ENCODE measurements around the gene ALDH4A1. TPM values are rescaled to one million over a fixed set of nuclear protein-coding genes. Genes with fewer than 3 reads are reported as not detected.

ALDH4A1 gene
- total and polyA plus RNA-seq, 4 donors = 162 to 424 (median 244) TPM

GRCh38 chr1:18874600-18874999 lies 27.8 kb downstream of the ALDH4A1 start:
- DNase-seq (ENCODE audit: low spot score) = no peak
- H3K36me3 ChIP-seq (ENCODE audit: control insufficient read depth in 4 of 4, insufficient read depth in 3 of 4, low read depth in 1 of 4, low read length in 3 of 4) = peaks cover 5 to 69% (median 30%) of the 10 kb centered on the region in 4 donors
- WGBS = 41% methylated on average over 8 of the region's 8 CpGs
- H3K4me1 ChIP-seq (ENCODE audit: control insufficient read depth in 4 of 4, insufficient read depth in 4 of 4, low read length in 3 of 4) = peaks cover 0 to 17% (median 2%) of the 10 kb centered on the region in 4 donors
- no peaks in the 10 kb centered on the region for H3K9me3 ChIP-seq (ENCODE audit: control insufficient read depth in 4 of 4, low read length in 3 of 4)
- H3K4me3 ChIP-seq (ENCODE audit: low read depth in 1 of 3, low read length in 3 of 3) = no peak overlapping the region
- no peak overlapping the region for H3K27ac ChIP-seq (ENCODE audit: low read depth in 1 of 2, low read length in 2 of 2)
- no peak overlapping the region for H3K9ac ChIP-seq (ENCODE audit: low read depth in 1 of 2, low read length in 2 of 2)
- TF ChIP-seq ATF3 (IDR thresholded peaks at IDR 0.05) (no peak), HNF4A (conservative IDR thresholded peaks at IDR 0.05) (peak in 1 of 2 donors; percentile 3)
- H3K27me3 ChIP-seq (ENCODE audit: control insufficient read depth in 4 of 4, insufficient read depth in 4 of 4, low read length in 3 of 4) = no peaks in the 10 kb centered on the region

GRCh38 chr1:18874036-18874435 lies 28.3 kb downstream of the ALDH4A1 start:
- no peak overlapping the region for H3K4me3 ChIP-seq (ENCODE audit: low read depth in 1 of 3, low read length in 3 of 3)
- WGBS = 74% methylated on average over 6 of the region's 6 CpGs
- H3K9ac ChIP-seq (ENCODE audit: low read depth in 1 of 2, low read length in 2 of 2) = no peak overlapping the region
- DNase-seq (ENCODE audit: low spot score) = no peak
- H3K27me3 ChIP-seq (ENCODE audit: control insufficient read depth in 4 of 4, insufficient read depth in 4 of 4, low read length in 3 of 4) = no peaks in the 10 kb centered on the region
- no peak overlapping the region for H3K27ac ChIP-seq (ENCODE audit: low read depth in 1 of 2, low read length in 2 of 2)
- TF ChIP-seq EGR1 (IDR thresholded peaks at IDR 0.05; ENCODE audit: low read depth in 2 of 2) = no peak
- TF ChIP-seq SP1 (IDR thresholded peaks at IDR 0.05) = no peak
- TF ChIP-seq FOXA1 (IDR thresholded peaks at IDR 0.05) = no peak
- H3K9me3 ChIP-seq (ENCODE audit: control insufficient read depth in 4 of 4, low read length in 3 of 4) = no peaks in the 10 kb centered on the region
- H3K36me3 ChIP-seq (ENCODE audit: control insufficient read depth in 4 of 4, insufficient read depth in 3 of 4, low read depth in 1 of 4, low read length in 3 of 4) = peaks cover 1 to 63% (median 29%) of the 10 kb centered on the region in 4 donors
- peaks cover 0 to 17% (median 2%) of the 10 kb centered on the region in 4 donors for H3K4me1 ChIP-seq (ENCODE audit: control insufficient read depth in 4 of 4, insufficient read depth in 4 of 4, low read length in 3 of 4)

- DNase-seq (ENCODE audit: low spot score) = no peak
- WGBS = 82% methylated on average over 8 of the region's 8 CpGs
These were observed 30.2 kb downstream of the ALDH4A1 start for GRCh38 chr1:18872071-18872611.

More at GRCh38 chr1:18872071-18872611, 30.2 kb downstream of the ALDH4A1 start:
- no peaks in the 10 kb centered on the region for H3K9me3 ChIP-seq (ENCODE audit: control insufficient read depth in 4 of 4, low read length in 3 of 4)
- H3K36me3 ChIP-seq (ENCODE audit: control insufficient read depth in 4 of 4, insufficient read depth in 3 of 4, low read depth in 1 of 4, low read length in 3 of 4) = peaks cover 1 to 47% (median 28%) of the 10 kb centered on the region in 4 donors
- H3K9ac ChIP-seq (ENCODE audit: low read depth in 1 of 2, low read length in 2 of 2) = no peak overlapping the region
- no peak overlapping the region for H3K4me3 ChIP-seq (ENCODE audit: low read depth in 1 of 3, low read length in 3 of 3)
- no peaks in the 10 kb centered on the region for H3K27me3 ChIP-seq (ENCODE audit: control insufficient read depth in 4 of 4, insufficient read depth in 4 of 4, low read length in 3 of 4)
- H3K4me1 ChIP-seq (ENCODE audit: control insufficient read depth in 4 of 4, insufficient read depth in 4 of 4, low read length in 3 of 4) = peaks cover 0 to 17% (median 2%) of the 10 kb centered on the region in 4 donors
- TF ChIP-seq REST (IDR thresholded peaks at IDR 0.05) (no peak), HNF4A (conservative IDR thresholded peaks at IDR 0.05) (peak; percentile 64 to 82), GABPA (IDR thresholded peaks at IDR 0.05 in 1 of 2, conservative IDR thresholded peaks at IDR 0.05 in 1 of 2) (no peak), YY1 (IDR thresholded peaks at IDR 0.05) (no peak), EGR1 (IDR thresholded peaks at IDR 0.05; ENCODE audit: low read depth in 2 of 2) (no peak)
- no peak overlapping the region for H3K27ac ChIP-seq (ENCODE audit: low read depth in 1 of 2, low read length in 2 of 2)

All from liver (tissue), 9 donors.